ENCODE data around the gene ABCG1.

Gene ABCG1

DNA sequence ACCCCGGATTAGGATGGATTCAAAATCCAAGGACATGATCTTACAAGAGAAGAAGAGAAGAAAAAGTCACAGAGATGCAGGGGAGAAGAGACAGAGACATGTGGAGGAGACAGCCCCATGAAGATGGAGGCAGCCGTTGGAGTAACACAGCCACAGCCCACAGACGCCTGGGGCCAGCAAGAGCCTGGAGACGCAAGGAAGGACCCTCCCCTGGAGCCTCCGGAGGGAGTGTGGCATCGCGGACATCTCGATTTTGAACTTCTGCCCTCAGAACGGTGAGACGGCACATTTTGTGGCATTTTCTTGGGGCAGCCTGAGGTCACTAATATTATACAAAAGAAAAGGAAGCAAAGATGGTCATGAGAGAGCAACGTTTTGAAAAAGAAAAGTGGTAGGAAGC, 28.8 kb downstream of the ABCG1 start:
- no peak for TF ChIP-seq CTCF (conservative IDR thresholded peaks at IDR 0.05; ENCODE audit: low read depth)
- H3K27ac ChIP-seq, result no peak overlapping the region
- ChIA-PET CTCF (no interaction called here), POLR2A (ENCODE audit: low non-redundant PET) (no interaction called here)
- no peak for DNase-seq (ENCODE audit: low spot score)

DNA sequence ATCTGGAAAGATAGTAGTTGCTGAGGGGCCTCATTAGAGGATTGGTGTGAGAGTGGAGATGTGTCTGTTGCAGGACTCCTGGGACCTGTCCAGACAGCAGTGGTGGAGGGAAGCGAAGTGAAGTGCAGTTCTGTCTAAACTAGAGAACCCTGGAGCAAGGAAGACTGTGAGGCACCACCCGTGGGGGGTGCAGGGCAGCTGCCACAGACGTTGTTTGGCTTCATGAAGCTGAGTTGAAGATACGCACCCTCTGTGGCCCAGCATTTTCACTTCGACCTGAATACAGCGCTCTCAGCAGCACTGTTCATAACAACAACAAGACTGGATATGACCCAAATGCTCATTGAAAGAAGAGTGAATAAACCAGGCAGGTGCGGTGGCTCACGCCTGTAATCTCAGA, 29.3 kb downstream of the ABCG1 start:
- ChIA-PET POLR2A (ENCODE audit: low non-redundant PET) (no interaction called here), CTCF (no interaction called here)
- TF ChIP-seq CTCF (conservative IDR thresholded peaks at IDR 0.05; ENCODE audit: low read depth), result no peak
- H3K27ac ChIP-seq, result no peak overlapping the region
- DNase-seq (ENCODE audit: low spot score), result no peak

GRCh38 chr21:42248783-42249597, 30.1 kb downstream of the ABCG1 start:
- no peak for DNase-seq (ENCODE audit: low spot score)
- no peak for TF ChIP-seq CTCF (conservative IDR thresholded peaks at IDR 0.05; ENCODE audit: low read depth)
- POLR2A ChIA-PET (ENCODE audit: low non-redundant PET), result no interaction called here
- no peak overlapping the region for H3K27ac ChIP-seq
- CTCF ChIA-PET, result interaction anchor here (1.2 kb wide), 1 partner anchor 85 kb away, joined by 6 read pairs; no protein-coding TSS in a partner anchor

DNA sequence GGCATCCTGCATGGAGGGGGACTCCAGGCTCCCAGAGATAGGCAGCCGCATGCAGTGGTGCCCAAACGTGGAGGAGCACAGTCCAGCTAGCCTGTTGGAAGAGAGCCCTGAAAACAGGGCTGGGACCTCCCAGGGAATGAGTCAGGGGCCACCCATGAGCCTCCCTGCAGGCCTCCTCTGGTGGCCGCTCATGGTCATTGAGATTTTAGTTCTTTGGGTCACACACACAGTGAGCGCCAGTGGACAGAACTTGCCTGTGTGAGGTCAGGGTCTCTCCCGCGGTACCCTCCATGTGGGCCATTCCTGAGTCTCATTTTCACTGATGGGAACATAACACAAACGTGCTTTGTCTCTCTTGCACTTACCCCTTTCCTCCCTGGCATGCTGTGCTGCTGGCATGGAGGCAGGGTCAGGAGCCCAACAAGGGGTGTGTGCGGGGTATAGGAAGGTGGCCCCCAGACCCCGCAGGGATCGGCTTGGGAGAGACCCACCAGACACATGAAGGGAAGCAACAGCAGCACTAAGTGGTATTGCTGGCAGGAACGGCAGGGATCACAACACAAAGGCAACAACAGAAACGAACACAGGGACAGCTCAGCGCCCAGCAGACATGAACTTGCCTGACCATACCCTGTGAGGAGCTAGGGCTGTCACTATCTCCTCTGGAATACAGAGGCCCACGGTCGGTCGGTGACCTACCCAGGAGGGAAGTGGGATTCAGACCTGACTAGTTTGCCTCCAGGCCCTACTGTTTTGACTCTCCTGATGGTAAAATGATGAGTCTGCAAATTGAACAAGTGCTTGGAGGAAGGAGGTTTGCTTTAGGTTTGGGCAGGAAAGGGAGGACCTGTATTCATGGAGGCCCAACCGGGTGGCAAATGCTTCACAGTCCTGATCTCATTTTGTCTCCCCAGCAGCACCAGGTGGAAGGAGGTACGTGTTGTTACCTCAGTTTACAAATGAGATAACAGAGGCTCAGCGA, 31.8 kb downstream of the ABCG1 start:
- no peak for TF ChIP-seq CTCF (conservative IDR thresholded peaks at IDR 0.05; ENCODE audit: low read depth)
- no peak overlapping the region for H3K27ac ChIP-seq
- DNase-seq (ENCODE audit: low spot score), result no peak
- ChIA-PET CTCF (interaction anchor here (0.7 kb wide), 1 partner anchor 105 kb away, joined by 5 read pairs; no protein-coding TSS in a partner anchor), POLR2A (ENCODE audit: low non-redundant PET) (no interaction called here)

GRCh38 chr21:42251654-42252324, 32.8 kb downstream of the ABCG1 start:
- ChIA-PET POLR2A (ENCODE audit: low non-redundant PET) (no interaction called here), CTCF (interaction anchor here (0.5 to 1.1 kb wide), 2 partner anchors 11 to 236 kb away, joined by 3 read pairs; no protein-coding TSS in a partner anchor)
- no peak overlapping the region for H3K27ac ChIP-seq
- DNase-seq (ENCODE audit: low spot score), result no peak
- TF ChIP-seq CTCF (conservative IDR thresholded peaks at IDR 0.05; ENCODE audit: low read depth), result no peak

GRCh38 chr21:42252325-42252654, 33.4 kb downstream of the ABCG1 start:
- POLR2A ChIA-PET (ENCODE audit: low non-redundant PET), result no interaction called here
- no peak for TF ChIP-seq CTCF (conservative IDR thresholded peaks at IDR 0.05; ENCODE audit: low read depth)
- CTCF ChIA-PET, result interaction anchor here (0.5 to 1.1 kb wide), 2 partner anchors 11 to 236 kb away, joined by 3 read pairs; no protein-coding TSS in a partner anchor
- DNase-seq (ENCODE audit: low spot score), result no peak
- no peak overlapping the region for H3K27ac ChIP-seq

All from RWPE1 (cell line).